Measurements from ENCODE around the gene PRKCH.
"Not testable (repeated sequence)": the region's sequence is repeated elsewhere in the genome, so short reads cannot be mapped to it uniquely, and the experiment has no call there.

Gene PRKCH

GRCh38 chr14:61463664-61464285 is 142.4 kb downstream of the PRKCH start:
- Histone ChIP-seq H3K4me1 (ENCODE audit: control insufficient read depth, insufficient read depth, low read length, poor library complexity, severe bottlenecking) (peaks cover 16% of the 10 kb centered on the region), H3K36me3 (ENCODE audit: control insufficient read depth, insufficient read depth, low read length) (no peaks in the 10 kb centered on the region), H3K27ac (ENCODE audit: low read depth, low read length, severe bottlenecking) (no peak overlapping the region), H3K9me3 (ENCODE audit: control insufficient read depth, low read length) (no peaks in the 10 kb centered on the region), H3K4me3 (ENCODE audit: extremely low read depth, insufficient read depth, low read length, poor library complexity, severe bottlenecking) (no peak overlapping the region)
- 89 to 92% methylated on average over 1 to 2 of the region's 3 CpGs for WGBS, 2 experiments (ENCODE audit: insufficient coverage in 2 of 2)

GRCh38 chr14:61464539-61465320 is 143.4 kb downstream of the PRKCH start:
- H3K4me3 ChIP-seq (ENCODE audit: extremely low read depth, insufficient read depth, low read length, poor library complexity, severe bottlenecking); H3K36me3 ChIP-seq (ENCODE audit: control insufficient read depth, insufficient read depth, low read length); H3K9me3 ChIP-seq (ENCODE audit: control insufficient read depth, low read length); H3K27ac ChIP-seq (ENCODE audit: low read depth, low read length, severe bottlenecking): not testable (repeated sequence)
- H3K4me1 ChIP-seq (ENCODE audit: control insufficient read depth, insufficient read depth, low read length, poor library complexity, severe bottlenecking) = peaks cover 16% of the 10 kb centered on the region
- WGBS, 2 experiments (ENCODE audit: insufficient coverage in 2 of 2) = no CpG with 5 or more reads among the region's 2 CpGs

GRCh38 chr14:61466249-61466904 is 145.0 kb downstream of the PRKCH start:
- no peak overlapping the region for H3K4me3 ChIP-seq (ENCODE audit: extremely low read depth, insufficient read depth, low read length, poor library complexity, severe bottlenecking)
- no peaks in the 10 kb centered on the region for H3K9me3 ChIP-seq (ENCODE audit: control insufficient read depth, low read length)
- peak overlapping the region; percentile 64 for H3K27ac ChIP-seq (ENCODE audit: low read depth, low read length, severe bottlenecking)
- H3K4me1 ChIP-seq (ENCODE audit: control insufficient read depth, insufficient read depth, low read length, poor library complexity, severe bottlenecking) = peaks cover 29% of the 10 kb centered on the region
- WGBS, 2 experiments (ENCODE audit: insufficient coverage in 2 of 2) = 42 to 44% methylated on average over 9 to 11 of the region's 17 CpGs
- H3K36me3 ChIP-seq (ENCODE audit: control insufficient read depth, insufficient read depth, low read length) = no peaks in the 10 kb centered on the region

GRCh38 chr14:61466905-61467280 is 145.5 kb downstream of the PRKCH start:
- no peaks in the 10 kb centered on the region for H3K9me3 ChIP-seq (ENCODE audit: control insufficient read depth, low read length)
- H3K36me3 ChIP-seq (ENCODE audit: control insufficient read depth, insufficient read depth, low read length) = no peaks in the 10 kb centered on the region
- no peak overlapping the region for H3K4me3 ChIP-seq (ENCODE audit: extremely low read depth, insufficient read depth, low read length, poor library complexity, severe bottlenecking)
- no peak overlapping the region for H3K27ac ChIP-seq (ENCODE audit: low read depth, low read length, severe bottlenecking)
- WGBS, 2 experiments (ENCODE audit: insufficient coverage in 2 of 2) = 87 to 90% methylated on average over 2 to 3 of the region's 3 CpGs
- peaks cover 34% of the 10 kb centered on the region for H3K4me1 ChIP-seq (ENCODE audit: control insufficient read depth, insufficient read depth, low read length, poor library complexity, severe bottlenecking)

- peaks cover 38% of the 10 kb centered on the region for H3K4me1 ChIP-seq (ENCODE audit: control insufficient read depth, insufficient read depth, low read length, poor library complexity, severe bottlenecking)
- no peak overlapping the region for H3K27ac ChIP-seq (ENCODE audit: low read depth, low read length, severe bottlenecking)
- H3K4me3 ChIP-seq (ENCODE audit: extremely low read depth, insufficient read depth, low read length, poor library complexity, severe bottlenecking) = no peak overlapping the region
- H3K9me3 ChIP-seq (ENCODE audit: control insufficient read depth, low read length) = no peaks in the 10 kb centered on the region
- WGBS, 2 experiments (ENCODE audit: insufficient coverage in 2 of 2) = 88 to 92% methylated on average over 4 of the region's 7 CpGs
- no peaks in the 10 kb centered on the region for H3K36me3 ChIP-seq (ENCODE audit: control insufficient read depth, insufficient read depth, low read length)
Measured at GRCh38 chr14:61467296-61467695, 145.9 kb downstream of the PRKCH start.

GRCh38 chr14:61468063-61468825 is 146.9 kb downstream of the PRKCH start:
- 93 to 94% methylated on average over 4 to 6 of the region's 7 CpGs for WGBS, 2 experiments (ENCODE audit: insufficient coverage in 2 of 2)
- Histone ChIP-seq H3K4me1 (ENCODE audit: control insufficient read depth, insufficient read depth, low read length, poor library complexity, severe bottlenecking) (peaks cover 41% of the 10 kb centered on the region), H3K9me3 (ENCODE audit: control insufficient read depth, low read length) (no peaks in the 10 kb centered on the region), H3K27ac (ENCODE audit: low read depth, low read length, severe bottlenecking) (no peak overlapping the region), H3K36me3 (ENCODE audit: control insufficient read depth, insufficient read depth, low read length) (no peaks in the 10 kb centered on the region), H3K4me3 (ENCODE audit: extremely low read depth, insufficient read depth, low read length, poor library complexity, severe bottlenecking) (no peak overlapping the region)

GRCh38 chr14:61469781-61470180 is 148.4 kb downstream of the PRKCH start:
- no peak overlapping the region for H3K27ac ChIP-seq (ENCODE audit: low read depth, low read length, severe bottlenecking)
- H3K36me3 ChIP-seq (ENCODE audit: control insufficient read depth, insufficient read depth, low read length) = no peaks in the 10 kb centered on the region
- H3K9me3 ChIP-seq (ENCODE audit: control insufficient read depth, low read length) = no peaks in the 10 kb centered on the region
- no peak overlapping the region for H3K4me3 ChIP-seq (ENCODE audit: extremely low read depth, insufficient read depth, low read length, poor library complexity, severe bottlenecking)
- WGBS, 2 experiments (ENCODE audit: insufficient coverage in 2 of 2) = 68 to 71% methylated on average over 4 of the region's 6 CpGs
- peaks cover 43% of the 10 kb centered on the region for H3K4me1 ChIP-seq (ENCODE audit: control insufficient read depth, insufficient read depth, low read length, poor library complexity, severe bottlenecking)

- H3K9me3 ChIP-seq (ENCODE audit: control insufficient read depth, low read length) = no peaks in the 10 kb centered on the region
- WGBS, 2 experiments (ENCODE audit: insufficient coverage in 2 of 2) = 13 to 23% methylated on average over 8 to 12 of the region's 13 CpGs
- H3K4me3 ChIP-seq (ENCODE audit: extremely low read depth, insufficient read depth, low read length, poor library complexity, severe bottlenecking) = peak overlapping the region; percentile 7
- H3K36me3 ChIP-seq (ENCODE audit: control insufficient read depth, insufficient read depth, low read length) = no peaks in the 10 kb centered on the region
- peak overlapping the region; percentile 60 for H3K27ac ChIP-seq (ENCODE audit: low read depth, low read length, severe bottlenecking)
- peaks cover 43% of the 10 kb centered on the region for H3K4me1 ChIP-seq (ENCODE audit: control insufficient read depth, insufficient read depth, low read length, poor library complexity, severe bottlenecking)
Measured at GRCh38 chr14:61470261-61470960, 149.0 kb downstream of the PRKCH start.

GRCh38 chr14:61470961-61471293 is 149.5 kb downstream of the PRKCH start:
- Histone ChIP-seq H3K27ac (ENCODE audit: low read depth, low read length, severe bottlenecking) (peak overlapping the region; percentile 60), H3K36me3 (ENCODE audit: control insufficient read depth, insufficient read depth, low read length) (no peaks in the 10 kb centered on the region), H3K9me3 (ENCODE audit: control insufficient read depth, low read length) (no peaks in the 10 kb centered on the region), H3K4me3 (ENCODE audit: extremely low read depth, insufficient read depth, low read length, poor library complexity, severe bottlenecking) (no peak overlapping the region), H3K4me1 (ENCODE audit: control insufficient read depth, insufficient read depth, low read length, poor library complexity, severe bottlenecking) (peaks cover 40% of the 10 kb centered on the region)
- whole genome bisulfite sequencing, 2 experiments (ENCODE audit: insufficient coverage in 2 of 2) = 83 to 88% methylated on average over 1 of the region's 3 CpGs

- peak overlapping the region; percentile 60 for H3K27ac ChIP-seq (ENCODE audit: low read depth, low read length, severe bottlenecking)
- peaks cover 41% of the 10 kb centered on the region for H3K4me1 ChIP-seq (ENCODE audit: control insufficient read depth, insufficient read depth, low read length, poor library complexity, severe bottlenecking)
- no peaks in the 10 kb centered on the region for H3K36me3 ChIP-seq (ENCODE audit: control insufficient read depth, insufficient read depth, low read length)
- 89 to 94% methylated on average over 3 to 4 of the region's 7 CpGs for WGBS, 2 experiments (ENCODE audit: insufficient coverage in 2 of 2)
- H3K4me3 ChIP-seq (ENCODE audit: extremely low read depth, insufficient read depth, low read length, poor library complexity, severe bottlenecking) = no peak overlapping the region
- no peaks in the 10 kb centered on the region for H3K9me3 ChIP-seq (ENCODE audit: control insufficient read depth, low read length)
Measured at GRCh38 chr14:61471297-61472005, 150.1 kb downstream of the PRKCH start.

Measured in mesodermal cell (in vitro differentiated cells).